H9 (cell line): ENCODE measurements around the gene ATOH7. TPM values are rescaled to one million over a fixed set of nuclear protein-coding genes. Genes with fewer than 3 reads are reported as not detected.

Experiments
- DNase-seq: peaks from one replicate; pipeline ENCODE4 v3.0.0-alpha.2; 2017
- H2AFZ ChIP-seq: one replicate; pipeline ENCODE4 v1.6.1; 2013; ENCODE audit warnings: mild to moderate bottlenecking, low read length, control low read depth, moderate library complexity
- H2AK5ac ChIP-seq: 2 replicates; pipeline ENCODE4 v1.6.1; 2013; ENCODE audit warnings: low read length, control low read depth, mixed read lengths; ENCODE audit not compliant: insufficient read length
- H2BK120ac ChIP-seq: one replicate; pipeline ENCODE4 v1.6.1; 2013; ENCODE audit warnings: low read depth, mild to moderate bottlenecking, low read length, control low read depth, inconsistent platforms; ENCODE audit not compliant: poor library complexity, severe bottlenecking
- H2BK12ac ChIP-seq: 2 replicates; pipeline ENCODE4 v1.6.1; 2013; ENCODE audit warnings: low read length, control low read depth, mixed read lengths, low read depth; ENCODE audit not compliant: insufficient read length
- H2BK15ac ChIP-seq: 2 replicates; pipeline ENCODE4 v1.6.1; 2013; ENCODE audit warnings: low read depth, low read length, control low read depth
- H2BK20ac ChIP-seq: one replicate; pipeline ENCODE4 v1.6.1; 2013; ENCODE audit warnings: low read depth, mild to moderate bottlenecking, low read length, control low read depth, inconsistent platforms; ENCODE audit not compliant: poor library complexity, severe bottlenecking
- H2BK5ac ChIP-seq: 2 replicates; pipeline ENCODE4 v1.6.1; 2013; ENCODE audit warnings: low read length, control low read depth, mixed read lengths; ENCODE audit not compliant: insufficient read length
- H3K14ac ChIP-seq: 2 replicates; pipeline ENCODE4 v1.6.1; 2013; ENCODE audit warnings: low read length, control low read depth; ENCODE audit not compliant: insufficient read depth
- H3K18ac ChIP-seq: 2 replicates; pipeline ENCODE4 v1.6.1; 2013; ENCODE audit warnings: low read depth, mild to moderate bottlenecking, mixed read lengths, low read length, control low read depth; ENCODE audit not compliant: insufficient read length
- H3K23ac ChIP-seq: 2 replicates; pipeline ENCODE4 v1.6.1; 2013; ENCODE audit warnings: low read length, control low read depth, mixed read lengths, low read depth; ENCODE audit not compliant: insufficient read length
- H3K23me2 ChIP-seq: 2 replicates; pipeline ENCODE4 v1.6.1; 2013; ENCODE audit warnings: low read depth, mild to moderate bottlenecking, mixed read lengths, low read length, control low read depth; ENCODE audit not compliant: insufficient read length, poor library complexity, severe bottlenecking
- H3K27ac ChIP-seq: 2 replicates; pipeline ENCODE4 v1.5.1; 2013; ENCODE audit warnings: low read length, control low read depth, mixed read lengths, low read depth; ENCODE audit not compliant: insufficient read length
- H3K27me3 ChIP-seq: 2 replicates; pipeline ENCODE4 v1.6.1; 2013; ENCODE audit warnings: low read length, control low read depth, inconsistent platforms; ENCODE audit not compliant: insufficient read depth
- H3K4ac ChIP-seq: 2 replicates; pipeline ENCODE4 v1.6.1; 2013; ENCODE audit warnings: low read depth, mild to moderate bottlenecking, control low read depth, inconsistent platforms, low read length, moderate library complexity
- H3K4me1 ChIP-seq: 2 replicates; pipeline ENCODE4 v1.6.1; 2013; ENCODE audit warnings: low read length, control low read depth, inconsistent platforms; ENCODE audit not compliant: insufficient read depth
- H3K4me2 ChIP-seq: 2 replicates; pipeline ENCODE4 v1.6.1; 2013; ENCODE audit warnings: low read length, control low read depth, mixed read lengths; ENCODE audit not compliant: insufficient read length, insufficient read depth
- H3K56ac ChIP-seq: 2 replicates; pipeline ENCODE4 v1.6.1; 2013; ENCODE audit warnings: low read depth, mild to moderate bottlenecking, mixed read lengths, low read length, control low read depth; ENCODE audit not compliant: insufficient read length
- H3K79me1 ChIP-seq: 2 replicates; pipeline ENCODE4 v1.6.1; 2013; ENCODE audit warnings: low read depth, mild to moderate bottlenecking, moderate library complexity, low read length, control low read depth, inconsistent platforms; ENCODE audit not compliant: insufficient read depth, poor library complexity, severe bottlenecking
- H3K79me2 ChIP-seq: 2 replicates; pipeline ENCODE4 v1.6.1; 2013; ENCODE audit warnings: low read length, control low read depth, inconsistent platforms; ENCODE audit not compliant: insufficient read depth
- H3K9ac ChIP-seq: 2 replicates; pipeline ENCODE4 v1.6.1; 2013; ENCODE audit warnings: low read length, control low read depth, mixed read lengths; ENCODE audit not compliant: insufficient read length; ENCODE audit errors: extremely low read depth
- H3K9me3 ChIP-seq: one replicate; pipeline ENCODE4 v1.6.1; 2013; ENCODE audit warnings: low read depth, low read length, inconsistent platforms; ENCODE audit not compliant: control insufficient read depth
- H3T11ph ChIP-seq: one replicate; pipeline ENCODE4 v1.6.1; 2013; ENCODE audit warnings: mild to moderate bottlenecking, low read length, control low read depth, inconsistent platforms
- H4K20me1 ChIP-seq: one replicate; pipeline ENCODE4 v1.6.1; 2013; ENCODE audit not compliant: control insufficient read depth, insufficient read length, insufficient read depth
- H4K5ac ChIP-seq: 2 replicates; pipeline ENCODE4 v1.6.1; 2013; ENCODE audit warnings: low read depth, mild to moderate bottlenecking, mixed read lengths, low read length, control low read depth; ENCODE audit not compliant: insufficient read length
- H4K8ac ChIP-seq: replicated peaks from 2 replicates; pipeline ENCODE4 v1.6.1; 2013; ENCODE audit warnings: low read length, control low read depth, mixed read lengths, low read depth; ENCODE audit not compliant: insufficient read length
- H4K91ac ChIP-seq: 2 replicates; pipeline ENCODE4 v1.6.1; 2013; ENCODE audit warnings: low read depth, mild to moderate bottlenecking, moderate library complexity, mixed read lengths, low read length, control low read depth; ENCODE audit not compliant: insufficient read length
- H3K27ac Mint-ChIP-seq, 3 experiments: 2 replicates in 2 of 3; 3 replicates in 1 of 3; pipeline ENCODE4 v1.8.0; 2020 to 2021; ENCODE audit warnings: mixed read lengths in 3 of 3, mild to moderate bottlenecking in 1 of 3, moderate library complexity in 1 of 3
- H3K27me3 Mint-ChIP-seq: 2 replicates; pipeline ENCODE4 v1.8.0; 2021; ENCODE audit warnings: low read depth, mild to moderate bottlenecking, moderate library complexity, mixed read lengths
- H3K36me3 Mint-ChIP-seq, 3 experiments: 2 replicates in 2 of 3; 3 replicates in 1 of 3; pipeline ENCODE4 v1.8.0; 2020 to 2021; ENCODE audit warnings: low read depth in 3 of 3, mixed read lengths in 3 of 3; ENCODE audit not compliant: insufficient read depth in 1 of 3
- H3K4me1 Mint-ChIP-seq, 2 experiments: 2 replicates each; pipeline ENCODE4 v1.8.0; 2020; ENCODE audit warnings: mixed read lengths in 2 of 2
- H3K4me3 Mint-ChIP-seq, 2 experiments: 2 replicates in 1 of 2; 3 replicates in 1 of 2; pipeline ENCODE4 v1.8.0; 2020 to 2021; ENCODE audit warnings: mild to moderate bottlenecking in 2 of 2, mixed read lengths in 2 of 2, moderate library complexity in 1 of 2
- H3K9me3 Mint-ChIP-seq, 2 experiments: 2 replicates in 1 of 2; 3 replicates in 1 of 2; pipeline ENCODE4 v1.8.0; 2020; ENCODE audit warnings: mild to moderate bottlenecking in 2 of 2, mixed read lengths in 2 of 2, moderate library complexity in 1 of 2
- total RNA-seq: library from RNA; stranded (reverse); gene quantifications from 2 replicates; pipeline ENCODE4 v1.2.1, GENCODE V29; 2021
- TF ChIP-seq, protein P1 (sequence below): fragments of 200-600 bp; sonication (generic); conservative IDR thresholded peaks from 3 replicates; pipeline ENCODE4 v1.8.0; 2021; ENCODE audit warnings: antibody characterized with exemption, mild to moderate bottlenecking

ATOH7 gene
- total RNA-seq, 1 experiment from 2014 or later, result 0.20 TPM

DNA sequence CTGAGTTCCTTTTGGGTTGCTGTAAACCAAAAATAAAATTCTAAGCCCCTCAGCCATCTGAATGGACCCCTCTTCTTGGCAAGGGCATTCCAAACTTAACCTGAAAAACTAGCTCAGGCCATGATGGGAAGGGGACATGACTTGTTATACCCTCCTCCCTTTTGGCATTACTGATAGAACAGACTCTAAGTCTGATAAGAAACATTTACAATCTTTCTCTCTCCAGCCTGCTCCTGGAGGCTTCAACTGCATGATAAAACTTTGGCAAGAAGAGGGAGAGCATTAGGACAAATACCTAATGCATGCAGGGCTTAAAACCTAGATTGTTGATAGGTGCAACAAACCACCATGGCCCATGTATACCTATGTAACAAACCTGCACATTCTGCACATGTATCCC, 40.9 kb upstream of the ATOH7 start:
- no peak overlapping the region for H3T11ph ChIP-seq
- no peaks in the 10 kb centered on the region for H3K23me2 ChIP-seq
- no peak overlapping the region for H3K14ac ChIP-seq
- no peak overlapping the region for H2BK120ac ChIP-seq
- no peak overlapping the region for H3K9ac ChIP-seq
- no peak overlapping the region for H3K4ac ChIP-seq
- H4K20me1 ChIP-seq, result no peaks in the 10 kb centered on the region
- peaks cover 27% of the 10 kb centered on the region for H3K27me3 Mint-ChIP-seq
- no peak overlapping the region for H2AFZ ChIP-seq
- no peak overlapping the region for H2BK5ac ChIP-seq
- no peak overlapping the region for H2BK15ac ChIP-seq
- peaks cover 3 to 7% (median 5%) of the 10 kb centered on the region in 3 experiments; a peak in 6 of 7 replicates for H3K36me3 Mint-ChIP-seq
- peaks cover 17 to 18% of the 10 kb centered on the region in 2 experiments for H3K9me3 Mint-ChIP-seq
- peaks cover under 1% of the 10 kb centered on the region for H3K9me3 ChIP-seq
- H3K27me3 ChIP-seq, result no peaks in the 10 kb centered on the region
- H3K4me2 ChIP-seq, result no peak overlapping the region
- no peak for DNase-seq
- H3K4me3 Mint-ChIP-seq, result no peak overlapping the region
- no peaks in the 10 kb centered on the region for H3K79me2 ChIP-seq
- no peak overlapping the region for H4K8ac ChIP-seq
- no peak overlapping the region for H3K56ac ChIP-seq
- TF ChIP-seq, protein P1, sequence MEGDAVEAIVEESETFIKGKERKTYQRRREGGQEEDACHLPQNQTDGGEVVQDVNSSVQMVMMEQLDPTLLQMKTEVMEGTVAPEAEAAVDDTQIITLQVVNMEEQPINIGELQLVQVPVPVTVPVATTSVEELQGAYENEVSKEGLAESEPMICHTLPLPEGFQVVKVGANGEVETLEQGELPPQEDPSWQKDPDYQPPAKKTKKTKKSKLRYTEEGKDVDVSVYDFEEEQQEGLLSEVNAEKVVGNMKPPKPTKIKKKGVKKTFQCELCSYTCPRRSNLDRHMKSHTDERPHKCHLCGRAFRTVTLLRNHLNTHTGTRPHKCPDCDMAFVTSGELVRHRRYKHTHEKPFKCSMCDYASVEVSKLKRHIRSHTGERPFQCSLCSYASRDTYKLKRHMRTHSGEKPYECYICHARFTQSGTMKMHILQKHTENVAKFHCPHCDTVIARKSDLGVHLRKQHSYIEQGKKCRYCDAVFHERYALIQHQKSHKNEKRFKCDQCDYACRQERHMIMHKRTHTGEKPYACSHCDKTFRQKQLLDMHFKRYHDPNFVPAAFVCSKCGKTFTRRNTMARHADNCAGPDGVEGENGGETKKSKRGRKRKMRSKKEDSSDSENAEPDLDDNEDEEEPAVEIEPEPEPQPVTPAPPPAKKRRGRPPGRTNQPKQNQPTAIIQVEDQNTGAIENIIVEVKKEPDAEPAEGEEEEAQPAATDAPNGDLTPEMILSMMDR, result no peak
- H4K91ac ChIP-seq, result no peak overlapping the region
- H3K4me1 ChIP-seq, result peaks cover 2% of the 10 kb centered on the region; the same call in 1 of the 2 replicates
- H3K23ac ChIP-seq, result no peak overlapping the region
- no peak overlapping the region for H3K18ac ChIP-seq
- no peak overlapping the region for H2BK12ac ChIP-seq
- H3K27ac Mint-ChIP-seq, result no peak overlapping the region
- H2BK20ac ChIP-seq, result no peak overlapping the region
- H3K27ac ChIP-seq, result no peak overlapping the region
- no peak overlapping the region for H2AK5ac ChIP-seq
- peaks cover 10 to 12% of the 10 kb centered on the region in 2 experiments for H3K4me1 Mint-ChIP-seq
- H3K79me1 ChIP-seq, result no peaks in the 10 kb centered on the region
- H4K5ac ChIP-seq, result no peak overlapping the region
